Measurements from ENCODE around the gene TRIM46. TPM values are rescaled to one million over a fixed set of nuclear protein-coding genes. Genes with fewer than 3 reads are reported as not detected.
A peak's percentile ranks its signal among the peaks of the same experiment; 100 is the strongest.

TRIM46 gene
- total RNA-seq, 1 donor from 2014 or later: 0.35 TPM

DNA sequence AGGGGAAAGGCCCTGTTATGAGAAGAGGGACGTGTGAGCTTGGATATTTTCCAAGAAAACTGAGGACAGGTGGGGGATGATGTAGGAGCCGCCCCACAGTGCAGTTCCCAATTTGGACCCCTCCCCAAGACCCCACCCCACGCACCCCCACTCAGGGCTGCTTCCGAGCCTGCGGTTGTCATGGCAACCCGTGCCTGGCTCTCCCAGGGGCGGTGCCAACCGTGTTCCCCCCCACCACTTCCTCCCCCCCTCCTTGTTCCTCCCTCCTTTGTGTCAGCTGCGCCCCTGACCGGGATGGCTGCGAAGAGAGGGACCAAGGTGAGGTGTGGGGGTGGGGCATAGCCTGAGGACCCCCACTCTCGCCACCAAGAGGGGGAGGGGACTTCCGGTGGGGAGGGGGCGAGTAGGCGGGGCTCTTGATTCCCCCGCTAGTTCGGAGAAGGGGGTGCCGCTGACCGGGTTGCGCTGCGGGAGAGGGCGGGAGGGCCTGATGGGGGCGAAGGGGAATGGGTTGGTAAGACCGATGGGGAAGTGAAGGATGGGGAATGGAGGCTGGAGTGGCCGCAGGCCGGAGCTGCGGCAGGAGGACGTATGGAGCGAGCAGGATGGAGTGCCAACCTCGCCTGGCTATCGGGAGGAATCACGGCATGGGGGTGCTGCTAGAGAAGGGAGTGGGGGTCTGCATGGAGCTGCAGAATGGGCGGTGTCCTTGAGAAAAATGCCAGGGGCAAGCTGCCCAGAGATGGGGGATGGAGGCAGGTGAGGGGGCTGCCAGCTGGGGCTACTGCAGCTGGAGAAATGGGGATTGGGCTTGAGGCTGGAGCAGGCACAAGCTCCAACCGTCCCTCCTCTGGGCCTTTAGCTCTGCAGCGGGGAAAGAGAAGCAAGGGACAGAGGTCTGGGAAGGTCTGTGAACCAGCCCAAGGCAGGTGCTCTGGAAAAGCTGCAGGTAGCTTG is 953 bp downstream of the TRIM46 start:
- intact Hi-C loops (cut with DNase I): no loop called here
- H3K4me3 ChIP-seq: peak overlapping the region; percentile 91
- no peaks in the 10 kb centered on the region for H3K9me3 ChIP-seq
- DNase-seq: no peak
- peaks cover 14% of the 10 kb centered on the region for H3K36me3 ChIP-seq
- no peak overlapping the region for H3K27ac ChIP-seq
- H3K27me3 ChIP-seq (ENCODE audit: low read depth): peaks cover 6% of the 10 kb centered on the region
- H3K4me1 ChIP-seq: peaks cover 35% of the 10 kb centered on the region
- no peak for ATAC-seq
- TF ChIP-seq, protein P1, sequence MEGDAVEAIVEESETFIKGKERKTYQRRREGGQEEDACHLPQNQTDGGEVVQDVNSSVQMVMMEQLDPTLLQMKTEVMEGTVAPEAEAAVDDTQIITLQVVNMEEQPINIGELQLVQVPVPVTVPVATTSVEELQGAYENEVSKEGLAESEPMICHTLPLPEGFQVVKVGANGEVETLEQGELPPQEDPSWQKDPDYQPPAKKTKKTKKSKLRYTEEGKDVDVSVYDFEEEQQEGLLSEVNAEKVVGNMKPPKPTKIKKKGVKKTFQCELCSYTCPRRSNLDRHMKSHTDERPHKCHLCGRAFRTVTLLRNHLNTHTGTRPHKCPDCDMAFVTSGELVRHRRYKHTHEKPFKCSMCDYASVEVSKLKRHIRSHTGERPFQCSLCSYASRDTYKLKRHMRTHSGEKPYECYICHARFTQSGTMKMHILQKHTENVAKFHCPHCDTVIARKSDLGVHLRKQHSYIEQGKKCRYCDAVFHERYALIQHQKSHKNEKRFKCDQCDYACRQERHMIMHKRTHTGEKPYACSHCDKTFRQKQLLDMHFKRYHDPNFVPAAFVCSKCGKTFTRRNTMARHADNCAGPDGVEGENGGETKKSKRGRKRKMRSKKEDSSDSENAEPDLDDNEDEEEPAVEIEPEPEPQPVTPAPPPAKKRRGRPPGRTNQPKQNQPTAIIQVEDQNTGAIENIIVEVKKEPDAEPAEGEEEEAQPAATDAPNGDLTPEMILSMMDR (IDR thresholded peaks at IDR 0.05): no peak

DNA sequence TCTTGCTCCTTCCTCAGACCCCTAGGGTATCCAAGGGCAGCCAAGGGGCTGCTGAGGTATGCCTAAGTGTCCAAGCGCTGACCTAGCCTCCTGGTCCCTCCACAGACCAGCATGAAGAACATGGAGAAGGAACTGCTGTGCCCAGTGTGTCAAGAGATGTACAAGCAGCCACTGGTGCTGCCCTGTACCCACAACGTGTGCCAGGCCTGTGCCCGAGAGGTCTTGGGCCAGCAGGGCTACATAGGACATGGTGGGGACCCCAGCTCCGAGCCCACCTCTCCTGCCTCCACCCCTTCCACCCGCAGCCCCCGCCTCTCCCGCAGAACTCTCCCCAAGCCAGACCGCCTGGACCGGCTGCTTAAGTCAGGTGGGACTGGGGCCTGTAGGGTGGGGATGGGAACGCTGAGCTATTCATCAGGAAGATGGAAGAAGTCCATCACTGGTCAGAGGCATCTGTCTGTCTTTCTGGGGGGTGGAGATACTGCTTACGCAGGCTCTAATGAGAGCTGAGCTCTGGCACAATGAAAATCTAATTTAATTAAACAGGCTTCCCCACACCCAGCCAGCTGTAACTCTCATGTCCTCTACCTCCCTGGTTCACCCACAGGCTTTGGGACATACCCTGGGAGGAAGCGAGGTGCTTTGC is 1.8 kb downstream of the TRIM46 start:
- Histone ChIP-seq H3K4me1 (peaks cover 35% of the 10 kb centered on the region), H3K4me3 (no peak overlapping the region), H3K9me3 (no peaks in the 10 kb centered on the region), H3K27me3 (ENCODE audit: low read depth) (peaks cover 6% of the 10 kb centered on the region), H3K27ac (no peak overlapping the region), H3K36me3 (peaks cover 6% of the 10 kb centered on the region)
- ATAC-seq: no peak
- TF ChIP-seq, protein P1 (IDR thresholded peaks at IDR 0.05): no peak
- intact Hi-C loops (cut with DNase I): no loop called here
- DNase-seq: no peak

DNA sequence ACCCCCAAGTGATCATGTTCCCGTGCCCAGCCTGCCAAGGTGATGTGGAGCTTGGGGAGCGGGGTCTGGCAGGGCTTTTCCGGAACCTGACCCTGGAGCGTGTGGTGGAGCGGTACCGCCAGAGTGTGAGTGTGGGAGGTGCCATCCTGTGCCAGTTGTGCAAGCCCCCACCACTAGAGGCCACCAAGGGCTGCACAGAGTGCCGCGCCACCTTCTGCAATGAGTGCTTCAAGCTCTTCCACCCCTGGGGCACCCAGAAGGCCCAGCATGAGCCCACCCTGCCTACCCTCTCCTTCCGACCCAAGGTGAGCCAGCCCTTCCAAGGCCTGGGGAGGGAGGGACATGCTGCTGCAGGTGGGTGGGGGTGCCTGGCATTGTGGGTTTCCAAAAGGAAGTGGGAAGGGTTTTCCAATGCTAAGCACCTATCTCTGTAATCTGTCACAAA is 2.3 kb downstream of the TRIM46 start:
- ATAC-seq (peak in 1 of 2 donors; percentile 1), DNase-seq (peak; percentile 57)
- TF ChIP-seq, protein P1 (IDR thresholded peaks at IDR 0.05): no peak
- Histone ChIP-seq H3K27ac (no peak overlapping the region), H3K4me3 (no peak overlapping the region), H3K27me3 (ENCODE audit: low read depth) (peaks cover 6% of the 10 kb centered on the region), H3K4me1 (peaks cover 35% of the 10 kb centered on the region), H3K9me3 (no peaks in the 10 kb centered on the region), H3K36me3 (peaks cover under 1% of the 10 kb centered on the region)
- intact Hi-C loops (cut with DNase I): no loop called here

DNA sequence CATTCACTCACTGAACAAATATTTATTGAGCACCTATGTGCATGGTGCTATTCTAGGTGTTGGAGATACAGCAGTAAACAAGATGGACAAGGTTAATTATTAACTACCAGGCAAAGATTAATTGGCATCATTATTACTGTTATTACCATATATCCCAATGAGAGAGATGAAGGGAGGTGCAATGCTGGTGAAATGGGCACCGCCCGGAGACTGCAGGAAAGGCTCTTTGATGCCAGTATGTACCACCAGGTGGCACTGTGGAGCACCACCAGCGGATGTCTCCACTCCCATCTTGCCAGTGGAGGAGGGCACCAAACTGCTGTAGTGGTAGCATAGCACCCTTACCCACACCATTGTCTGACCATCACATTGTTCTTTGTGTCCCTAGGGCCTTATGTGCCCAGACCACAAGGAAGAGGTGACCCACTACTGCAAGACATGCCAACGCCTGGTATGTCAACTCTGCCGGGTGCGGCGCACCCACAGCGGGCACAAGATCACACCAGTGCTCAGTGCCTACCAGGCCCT is 3.0 kb downstream of the TRIM46 start:
- peaks cover 6% of the 10 kb centered on the region for H3K27me3 ChIP-seq (ENCODE audit: low read depth)
- DNase-seq (peak; percentile 88), ATAC-seq (peak; percentile 65 to 71)
- no peak overlapping the region for H3K4me3 ChIP-seq
- TF ChIP-seq, protein P1 (IDR thresholded peaks at IDR 0.05): peak; percentile 93
- H3K4me1 ChIP-seq: peaks cover 35% of the 10 kb centered on the region
- no peaks in the 10 kb centered on the region for H3K36me3 ChIP-seq
- peak overlapping the region; percentile 59 for H3K27ac ChIP-seq
- H3K9me3 ChIP-seq: no peaks in the 10 kb centered on the region
- intact Hi-C loops (cut with DNase I): no loop called here

DNA sequence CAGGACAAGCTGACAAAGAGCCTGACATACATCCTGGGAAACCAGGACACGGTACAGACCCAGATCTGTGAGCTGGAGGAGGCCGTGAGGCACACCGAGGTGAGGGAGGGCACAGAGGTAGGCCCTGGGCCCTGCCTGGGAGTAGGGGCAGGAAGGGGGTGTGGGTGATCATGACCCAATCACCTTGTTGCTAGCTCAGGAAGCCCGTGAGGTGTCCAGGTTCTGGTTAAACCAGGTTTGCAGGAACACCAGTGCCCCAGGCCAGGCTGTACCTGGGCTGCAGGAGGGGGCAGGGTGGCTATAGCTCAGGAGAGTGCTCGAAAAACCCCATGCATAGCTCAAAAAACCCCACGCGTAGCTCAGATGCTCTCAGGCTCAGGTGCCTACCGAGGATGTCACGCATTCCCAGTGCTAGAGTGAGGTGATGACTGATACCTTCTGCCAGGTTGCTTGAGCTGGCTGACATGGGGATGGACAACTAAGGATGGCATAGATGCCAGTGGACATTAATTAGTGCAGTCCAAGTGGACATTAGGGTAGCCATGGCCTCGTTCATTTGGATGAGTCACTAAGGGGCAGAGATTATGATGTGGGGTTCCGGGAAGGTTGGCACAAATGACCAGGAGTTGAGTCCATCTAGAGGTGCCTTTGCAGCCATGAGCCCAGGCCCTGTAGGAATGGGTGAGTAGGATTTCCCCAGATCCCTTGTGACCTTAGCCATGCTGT is 3.7 kb downstream of the TRIM46 start:
- H3K4me3 ChIP-seq: no peak overlapping the region
- intact Hi-C loops (cut with DNase I): no loop called here
- peak; percentile 70 for DNase-seq

More for the DNA sequence above, 3.7 kb downstream of the TRIM46 start:
- H3K27ac ChIP-seq: peak overlapping the region; percentile 59
- peak; percentile 9 to 38 for ATAC-seq
- peaks cover 6% of the 10 kb centered on the region for H3K27me3 ChIP-seq (ENCODE audit: low read depth)
- peaks cover 30% of the 10 kb centered on the region for H3K4me1 ChIP-seq
- H3K9me3 ChIP-seq: no peaks in the 10 kb centered on the region
- no peaks in the 10 kb centered on the region for H3K36me3 ChIP-seq
- TF ChIP-seq, protein P1 (IDR thresholded peaks at IDR 0.05): no peak

All from lower lobe of right lung (tissue), 2 donors.